ENCODE data around the gene SGTA.
"Not testable (repeated sequence)": the region's sequence is repeated elsewhere in the genome, so short reads cannot be mapped to it uniquely, and the experiment has no call there.

Gene SGTA

DNA sequence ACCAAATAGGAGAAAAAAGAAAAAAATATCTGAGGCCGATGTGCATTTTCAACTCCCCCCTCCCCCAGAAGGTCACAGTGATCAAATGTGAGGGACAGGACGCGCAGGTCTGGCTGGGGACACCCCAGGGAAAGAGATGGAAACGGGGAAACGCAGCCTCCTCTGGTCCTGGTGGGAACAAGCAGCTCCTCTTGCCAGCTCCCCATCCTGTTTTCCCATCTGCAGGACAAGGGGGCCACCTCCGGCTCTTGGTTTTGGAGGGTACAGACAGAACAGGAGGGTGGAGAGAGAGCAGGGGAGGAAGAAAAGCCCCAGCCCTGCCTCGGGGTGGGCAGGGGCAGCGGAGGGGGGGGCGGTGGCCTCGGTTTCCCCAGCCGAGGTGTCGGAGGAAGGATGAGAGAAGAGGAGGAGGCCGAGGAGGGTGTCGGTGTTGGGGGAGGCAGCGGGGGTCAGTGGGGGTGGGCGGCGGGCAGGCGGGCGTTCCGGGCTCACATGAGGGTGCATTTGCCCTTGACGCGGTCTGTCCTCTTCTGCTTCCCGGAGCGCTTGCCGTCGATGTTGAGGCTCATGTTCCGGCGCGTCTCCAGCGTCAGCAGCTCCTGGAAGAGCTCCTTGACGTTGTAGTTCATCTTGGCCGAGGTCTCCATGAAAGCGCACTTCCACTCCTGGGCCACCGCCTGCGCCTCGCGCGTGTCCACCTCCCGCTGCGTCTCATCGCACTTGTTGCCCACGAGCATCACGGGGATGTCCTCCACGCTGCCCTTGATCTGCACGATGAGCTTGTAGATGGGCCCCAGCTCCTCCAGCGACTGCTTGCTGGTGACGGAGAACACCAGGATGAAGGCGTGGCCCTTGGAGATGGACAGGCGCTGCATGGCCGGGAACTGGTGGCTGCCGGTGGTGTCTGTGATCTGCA is 66.1 kb downstream of the SGTA start:
- in situ Hi-C loops (cut with MboI; ENCODE audit: low sequenced_read_pairs, unreplicated experiment), result no loop called here
- TF ChIP-seq, protein P1, sequence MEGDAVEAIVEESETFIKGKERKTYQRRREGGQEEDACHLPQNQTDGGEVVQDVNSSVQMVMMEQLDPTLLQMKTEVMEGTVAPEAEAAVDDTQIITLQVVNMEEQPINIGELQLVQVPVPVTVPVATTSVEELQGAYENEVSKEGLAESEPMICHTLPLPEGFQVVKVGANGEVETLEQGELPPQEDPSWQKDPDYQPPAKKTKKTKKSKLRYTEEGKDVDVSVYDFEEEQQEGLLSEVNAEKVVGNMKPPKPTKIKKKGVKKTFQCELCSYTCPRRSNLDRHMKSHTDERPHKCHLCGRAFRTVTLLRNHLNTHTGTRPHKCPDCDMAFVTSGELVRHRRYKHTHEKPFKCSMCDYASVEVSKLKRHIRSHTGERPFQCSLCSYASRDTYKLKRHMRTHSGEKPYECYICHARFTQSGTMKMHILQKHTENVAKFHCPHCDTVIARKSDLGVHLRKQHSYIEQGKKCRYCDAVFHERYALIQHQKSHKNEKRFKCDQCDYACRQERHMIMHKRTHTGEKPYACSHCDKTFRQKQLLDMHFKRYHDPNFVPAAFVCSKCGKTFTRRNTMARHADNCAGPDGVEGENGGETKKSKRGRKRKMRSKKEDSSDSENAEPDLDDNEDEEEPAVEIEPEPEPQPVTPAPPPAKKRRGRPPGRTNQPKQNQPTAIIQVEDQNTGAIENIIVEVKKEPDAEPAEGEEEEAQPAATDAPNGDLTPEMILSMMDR (IDR thresholded peaks at IDR 0.05; ENCODE audit: borderline replicate concordance, control extremely low read depth, extremely low read depth, insufficient read depth, missing control alignments), result no peak
- no peak for DNase-seq (ENCODE audit: low spot score)

DNA sequence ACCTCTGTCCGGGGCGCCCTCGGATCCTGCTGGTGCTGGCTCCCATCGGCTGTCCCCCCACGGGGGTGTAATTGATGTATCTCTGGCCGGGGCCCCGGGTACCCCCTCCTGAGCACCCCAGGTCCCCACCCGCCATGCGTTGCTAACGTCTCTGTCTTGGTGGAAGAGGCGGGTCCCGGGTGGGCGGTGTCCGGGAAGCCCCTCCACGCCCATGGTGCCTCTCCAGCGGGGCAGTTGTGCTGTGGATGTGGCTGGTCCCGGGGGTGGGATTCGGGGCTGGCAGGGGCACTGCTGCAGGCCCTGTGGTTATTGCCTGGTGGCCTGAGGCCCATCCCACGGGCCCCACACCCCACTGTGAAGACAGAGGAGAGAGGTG is 66.8 kb downstream of the SGTA start:
- in situ Hi-C loops (cut with MboI; ENCODE audit: low sequenced_read_pairs, unreplicated experiment), result no loop called here

DNA sequence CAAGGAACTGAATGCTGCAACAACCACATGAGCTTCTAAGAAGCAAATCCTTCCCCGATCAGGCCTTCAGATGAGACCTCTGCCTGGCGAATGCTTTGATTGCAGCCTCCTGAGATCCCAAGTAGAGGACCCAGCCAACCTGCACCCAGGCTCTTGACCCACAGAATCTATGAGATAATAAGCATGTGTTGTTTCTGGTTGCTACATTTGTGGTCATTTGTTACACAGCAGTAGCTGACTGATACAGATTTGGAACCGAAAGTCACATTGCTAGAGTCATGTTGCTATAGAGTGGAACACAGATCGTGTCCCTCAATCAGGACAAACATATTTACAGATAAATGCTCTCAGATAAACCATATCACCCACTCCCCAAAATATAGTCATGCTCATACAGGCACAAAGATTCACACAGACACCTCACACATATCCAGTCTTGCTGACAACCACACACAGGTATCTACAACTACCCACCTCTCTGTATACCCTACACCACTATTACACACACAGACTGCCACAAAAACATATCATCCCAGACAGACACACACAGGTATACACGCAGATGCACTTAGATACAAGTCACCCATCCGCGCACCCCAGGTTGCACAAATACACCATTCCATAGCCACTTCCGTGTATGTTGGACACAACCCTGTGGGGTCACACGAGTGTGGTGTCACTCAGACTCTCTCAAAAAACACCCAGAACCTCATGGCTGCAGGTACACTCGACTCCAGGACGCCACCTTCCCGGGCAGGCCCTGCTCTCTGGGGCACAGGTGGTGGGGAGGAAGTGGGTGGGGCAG is 67.4 kb downstream of the SGTA start:
- in situ Hi-C loops (cut with MboI; ENCODE audit: low sequenced_read_pairs, unreplicated experiment), result no loop called here
- no peak for DNase-seq (ENCODE audit: low spot score)
- TF ChIP-seq, protein P1 (IDR thresholded peaks at IDR 0.05; ENCODE audit: borderline replicate concordance, control extremely low read depth, extremely low read depth, insufficient read depth, missing control alignments), result no peak

More for the DNA sequence above, 66.8 kb downstream of the SGTA start:
- TF ChIP-seq, protein P1 (IDR thresholded peaks at IDR 0.05; ENCODE audit: borderline replicate concordance, control extremely low read depth, extremely low read depth, insufficient read depth, missing control alignments), result no peak
- no peak for DNase-seq (ENCODE audit: low spot score)

DNA sequence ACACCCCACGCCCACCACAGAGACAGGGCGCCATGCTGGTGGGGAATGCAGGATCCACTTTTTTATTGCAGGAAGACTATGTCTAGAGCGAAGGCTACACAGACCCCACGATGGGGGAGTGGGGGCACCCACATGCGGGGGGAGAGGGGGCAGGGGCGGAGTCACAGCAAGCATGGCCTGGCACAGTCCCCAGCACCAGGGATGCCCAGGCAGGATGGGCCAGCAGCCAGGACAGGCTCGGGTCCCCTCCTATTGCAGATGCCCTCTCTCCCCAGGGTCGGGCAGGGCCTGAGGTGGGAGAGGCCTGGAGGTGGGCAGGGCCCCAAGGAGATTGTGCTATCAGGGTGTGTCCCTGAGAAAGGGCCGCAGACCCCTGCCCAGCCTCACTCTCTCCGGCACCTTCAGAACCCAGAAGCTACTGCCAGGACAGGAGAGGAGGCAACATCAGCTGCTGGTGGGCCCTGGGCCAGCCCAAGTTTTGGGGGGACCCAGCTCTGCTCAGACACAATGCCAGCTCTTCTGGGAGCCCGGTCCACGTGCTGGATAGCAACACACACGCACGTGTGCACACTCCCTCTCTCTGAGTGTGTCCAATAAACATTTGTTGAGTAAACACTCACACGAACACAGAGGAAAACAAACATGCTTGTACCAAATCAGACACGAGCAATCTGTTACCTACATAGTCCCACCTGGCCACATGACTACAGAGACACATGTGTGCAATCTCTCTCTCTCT is 68.4 kb downstream of the SGTA start:
- in situ Hi-C loops (cut with MboI; ENCODE audit: low sequenced_read_pairs, unreplicated experiment), result no loop called here
- no peak for DNase-seq (ENCODE audit: low spot score)
- TF ChIP-seq, protein P1 (IDR thresholded peaks at IDR 0.05; ENCODE audit: borderline replicate concordance, control extremely low read depth, extremely low read depth, insufficient read depth, missing control alignments), result no peak

DNA sequence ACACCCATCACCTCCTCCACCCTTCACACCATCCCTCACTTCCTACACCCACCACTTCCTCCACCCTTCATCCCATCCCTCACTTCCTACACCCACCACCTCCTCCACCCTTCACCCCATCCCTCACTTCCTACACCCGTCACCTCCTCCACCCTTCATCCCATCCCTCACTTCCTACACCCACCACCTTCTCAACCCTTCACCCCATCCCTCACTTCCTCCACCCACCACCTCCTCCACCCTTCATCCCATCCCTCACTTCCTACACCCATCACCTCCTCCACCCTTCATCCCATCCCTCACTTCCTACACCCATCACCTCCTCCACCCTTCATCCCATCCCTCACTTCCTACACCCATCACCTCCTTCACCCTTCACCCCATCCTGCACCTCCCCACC is 69.0 kb downstream of the SGTA start:
- DNase-seq (ENCODE audit: low spot score); in situ Hi-C loops (cut with MboI; ENCODE audit: low sequenced_read_pairs, unreplicated experiment): not testable (repeated sequence)

DNA sequence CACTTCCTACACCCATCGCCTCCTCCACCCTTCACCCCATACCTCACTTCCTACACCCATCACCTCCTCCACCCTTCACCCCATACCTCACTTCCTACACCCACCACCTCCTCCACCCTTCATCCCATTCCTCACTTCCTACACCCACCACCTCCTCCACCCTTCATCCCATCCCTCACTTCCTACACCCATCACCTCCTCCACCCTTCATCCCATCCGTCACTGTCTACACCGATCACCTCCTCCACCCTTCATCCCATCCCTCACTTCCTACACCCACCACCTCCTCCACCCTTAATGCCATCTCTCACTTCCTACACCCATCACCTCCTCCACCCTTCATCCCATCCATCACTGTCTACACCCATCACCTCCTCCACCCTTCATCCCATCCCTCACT is 69.9 kb downstream of the SGTA start:
- in situ Hi-C loops (cut with MboI; ENCODE audit: low sequenced_read_pairs, unreplicated experiment); DNase-seq (ENCODE audit: low spot score): not testable (repeated sequence)

DNA sequence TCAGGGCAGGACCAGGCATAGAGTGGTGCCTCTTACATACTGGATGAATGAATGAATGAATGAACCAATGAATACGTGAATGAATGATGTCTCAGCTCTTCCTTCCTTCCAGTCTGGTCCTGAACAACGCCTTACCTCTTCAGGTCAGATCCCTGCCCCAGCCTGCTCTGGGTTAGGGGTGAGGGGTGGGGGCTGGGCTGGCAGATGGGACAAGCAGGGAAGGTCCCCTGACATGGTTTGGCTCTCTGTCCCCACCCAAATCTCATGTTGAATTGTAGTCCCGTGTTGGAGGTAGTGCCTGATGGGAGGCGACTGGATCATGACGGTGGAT is 71.2 kb downstream of the SGTA start:
- in situ Hi-C loops (cut with MboI; ENCODE audit: low sequenced_read_pairs, unreplicated experiment), result no loop called here
- TF ChIP-seq, protein P1 (IDR thresholded peaks at IDR 0.05; ENCODE audit: borderline replicate concordance, control extremely low read depth, extremely low read depth, insufficient read depth, missing control alignments), result no peak
- no peak for DNase-seq (ENCODE audit: low spot score)

Measured in GM13976 (cell line).